ENCODE measurements around the gene PDK2. TPM values are rescaled to one million over a fixed set of nuclear protein-coding genes. Genes with fewer than 3 reads are reported as not detected.

Gene PDK2
- total RNA-seq, 1 donor from 2014 or later: 13.3 TPM

DNA sequence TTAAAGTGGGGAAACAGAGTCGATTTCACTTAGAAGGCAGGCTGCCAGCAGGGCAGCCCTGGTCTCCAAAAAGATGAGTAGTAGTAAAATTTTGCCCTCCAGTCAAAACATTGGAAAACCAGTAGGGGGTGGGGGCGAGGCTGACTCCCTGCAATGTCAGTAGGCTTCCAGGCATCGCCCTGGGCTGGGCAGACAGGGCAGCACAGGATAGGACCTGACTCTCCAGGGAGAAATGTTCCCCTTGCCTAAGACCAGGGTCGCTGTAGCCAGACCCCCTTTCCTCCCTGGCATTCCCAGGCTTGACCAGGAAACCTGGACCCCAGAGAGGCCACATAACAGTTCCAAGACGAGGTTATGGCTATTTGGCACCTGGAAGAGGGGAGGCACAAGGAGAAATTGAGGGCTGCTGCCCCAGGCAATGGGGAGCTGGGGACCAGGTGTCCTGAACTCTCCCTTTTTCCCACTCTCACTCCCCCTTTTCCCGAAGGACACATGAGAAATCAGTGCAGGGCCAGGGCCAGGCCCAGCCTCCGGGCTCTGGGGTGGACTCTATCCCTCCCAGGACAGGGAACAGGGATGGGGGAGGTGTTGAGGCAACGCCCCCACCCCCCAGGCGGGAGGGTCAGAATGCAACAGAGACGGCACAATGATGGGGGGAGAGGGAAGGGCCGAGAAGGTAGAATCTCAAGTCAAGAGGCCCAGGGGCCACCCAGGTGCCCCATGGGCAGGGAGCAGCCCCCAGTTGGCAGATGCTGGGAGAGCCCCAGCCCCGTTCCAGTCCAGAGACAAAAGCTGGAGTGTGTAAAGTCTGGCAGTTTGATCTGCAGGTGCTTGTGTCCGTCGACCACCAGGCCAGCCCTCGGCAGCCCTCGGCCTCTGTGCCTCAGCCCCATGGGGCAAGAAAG, 39.3 kb downstream of the PDK2 start:
- DNase-seq (ENCODE audit: low read depth in 2 of 2): no peak

DNA sequence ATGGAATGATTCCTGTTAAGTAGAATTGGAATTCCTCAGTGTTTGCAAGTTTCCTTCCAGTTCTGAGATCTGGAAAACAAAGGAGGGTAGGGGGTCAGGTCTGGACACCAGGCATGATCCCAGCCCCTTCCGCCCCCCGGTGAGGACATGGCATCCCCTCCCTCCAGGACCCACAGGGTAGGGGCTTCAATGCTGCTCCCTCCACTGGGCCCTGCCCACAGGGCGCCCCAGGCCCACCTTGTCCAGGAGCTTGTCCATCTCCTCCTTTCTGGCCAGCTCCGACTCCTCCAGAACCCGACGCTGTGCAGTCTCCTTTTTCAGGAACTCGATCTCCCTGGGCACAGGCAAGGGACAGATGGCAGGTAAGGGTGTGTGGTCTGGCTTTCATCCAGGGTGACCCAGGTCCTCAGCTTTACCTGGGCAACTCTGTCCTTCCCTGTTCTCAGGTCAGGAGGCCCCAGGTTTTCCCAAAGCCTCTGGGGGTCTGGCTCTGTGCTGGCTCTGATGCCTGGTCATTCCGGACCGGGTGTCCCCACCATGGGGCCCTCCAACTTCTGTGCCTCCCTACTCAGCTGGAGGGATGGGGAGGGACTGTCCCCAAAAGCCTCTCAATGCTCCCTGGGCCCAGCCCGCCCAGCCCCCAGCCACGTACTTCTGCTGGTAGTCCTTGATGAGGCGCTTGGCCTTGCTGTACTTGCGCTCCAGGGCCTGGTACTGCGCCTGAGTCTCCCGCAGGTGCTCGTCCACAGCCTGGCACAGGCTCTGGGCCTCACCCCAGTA, 40.4 kb downstream of the PDK2 start:
- DNase-seq (ENCODE audit: low read depth in 2 of 2): no peak

DNA sequence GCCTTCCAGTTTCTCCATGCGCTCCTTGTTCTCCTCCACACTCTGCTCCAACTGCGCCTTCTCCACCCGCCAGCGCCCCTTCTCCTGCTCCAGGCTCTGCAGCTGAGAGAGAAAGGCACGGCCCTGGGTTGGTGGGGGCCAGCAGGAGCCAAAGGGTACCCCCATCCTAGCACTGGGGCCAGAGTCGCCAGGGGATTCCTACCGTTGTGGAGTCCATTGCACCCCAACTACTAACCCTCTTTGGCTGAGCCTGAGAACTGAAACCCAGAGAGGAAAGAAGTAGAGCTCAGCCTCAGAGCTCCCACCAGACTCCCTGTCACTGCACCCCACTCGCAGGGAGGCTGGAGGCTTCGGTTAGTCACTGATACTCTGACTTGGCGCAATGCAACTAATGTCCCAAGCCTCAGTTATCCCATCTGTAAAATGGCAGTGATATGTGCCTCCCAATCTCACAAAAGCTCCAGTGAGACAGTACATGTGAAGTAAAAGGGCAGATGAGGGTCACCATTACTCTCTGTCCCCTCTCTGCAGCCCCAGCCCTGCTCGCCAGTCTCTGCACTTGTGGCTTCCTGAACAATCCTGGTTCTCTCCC, 41.0 kb downstream of the PDK2 start:
- DNase-seq (ENCODE audit: low read depth in 2 of 2): no peak

DNA sequence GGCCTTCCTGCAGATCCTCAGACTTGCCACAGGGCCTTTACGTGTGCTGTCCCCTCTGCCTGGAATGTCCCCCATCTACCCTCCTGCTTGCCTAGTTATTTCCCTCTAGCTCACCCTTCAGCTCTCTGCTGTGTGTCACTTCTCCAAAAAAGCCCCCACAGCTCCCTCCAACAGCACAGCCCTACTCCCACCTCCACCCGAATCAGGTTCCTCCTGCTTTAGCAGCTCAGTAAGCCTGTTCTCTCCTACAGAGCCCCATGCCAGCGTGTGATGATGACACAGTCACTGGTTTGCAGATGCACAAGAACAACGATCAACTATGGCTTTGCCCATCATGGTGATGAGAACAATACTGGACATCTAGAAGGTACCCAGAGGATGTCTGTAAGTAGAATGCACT, 41.9 kb downstream of the PDK2 start:
- no peak for DNase-seq (ENCODE audit: low read depth in 2 of 2)

DNA sequence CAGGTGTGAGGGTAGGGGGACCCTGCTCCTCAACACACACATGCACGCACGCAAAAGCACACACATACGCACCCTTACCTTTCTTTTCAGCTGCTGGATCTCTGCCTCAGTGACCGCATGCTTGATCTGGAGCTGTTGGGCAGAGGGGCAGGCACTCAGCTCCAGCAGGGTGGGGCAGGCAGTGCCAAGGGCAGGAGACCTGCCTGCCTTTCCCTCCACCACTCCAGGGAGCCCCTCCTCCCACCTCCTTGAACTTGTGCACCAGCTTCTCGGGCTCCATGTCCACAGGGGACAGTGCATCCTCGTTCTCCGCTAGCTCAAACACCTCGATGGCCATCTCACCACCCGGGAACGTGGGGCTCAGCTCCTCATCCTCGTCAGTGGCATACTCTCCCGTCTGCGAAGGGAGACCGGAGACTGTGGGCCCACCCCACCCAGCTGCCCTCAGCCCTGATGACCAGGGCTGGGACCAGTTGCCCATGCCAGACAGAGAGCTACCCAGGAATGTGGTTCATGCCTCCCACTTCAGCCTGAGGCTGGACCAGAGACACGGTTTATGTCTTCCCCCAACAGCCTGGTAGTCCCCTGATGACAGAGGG, 44.1 kb downstream of the PDK2 start:
- no peak for DNase-seq (ENCODE audit: low read depth in 2 of 2)

DNA sequence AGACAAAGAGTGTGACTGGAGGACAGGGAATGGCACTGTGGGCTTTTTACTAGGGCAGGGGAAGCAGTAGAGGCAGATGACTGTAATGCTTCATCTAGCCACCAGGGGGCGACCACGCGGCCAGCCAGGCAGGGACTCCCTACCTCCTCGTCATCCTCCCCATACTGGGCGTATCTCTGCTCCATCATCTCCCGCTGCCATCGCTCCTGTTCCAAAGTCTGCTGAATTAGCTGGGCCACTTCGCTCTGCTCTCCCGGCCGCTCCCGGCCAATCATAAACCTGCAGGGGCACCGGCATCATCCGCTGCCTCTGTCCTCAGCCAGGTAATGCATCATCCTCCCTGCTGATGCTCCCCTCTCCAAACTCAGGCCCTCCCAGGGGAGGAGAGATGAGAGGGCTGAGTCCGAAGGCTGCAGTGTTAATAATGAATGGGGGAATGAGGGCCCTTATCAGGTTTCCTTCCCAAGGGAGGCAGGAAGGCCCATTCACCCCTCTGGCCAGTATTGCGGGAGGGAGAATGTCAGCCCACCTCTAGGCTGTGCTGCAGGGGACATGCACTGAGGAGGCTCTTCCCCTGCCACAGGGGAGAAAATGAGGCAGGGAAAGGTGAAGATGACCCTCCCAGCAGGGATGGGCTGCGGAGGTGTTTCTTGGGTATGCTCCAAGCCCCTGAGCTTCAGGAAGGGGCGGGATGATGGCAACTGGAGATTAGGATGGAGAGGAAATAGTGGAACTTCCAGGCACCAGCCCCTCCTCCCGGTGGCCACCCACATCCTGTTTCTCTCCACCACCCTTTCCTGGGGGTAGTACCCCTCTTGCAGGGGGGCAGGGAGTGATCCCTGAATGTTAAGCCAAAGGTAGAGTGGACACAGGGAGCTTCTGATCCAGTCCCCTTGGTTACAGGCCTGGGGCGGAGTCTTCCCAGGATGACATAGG, 45.1 kb downstream of the PDK2 start:
- DNase-seq (ENCODE audit: low read depth in 2 of 2): peak; percentile 86 to 90

DNA sequence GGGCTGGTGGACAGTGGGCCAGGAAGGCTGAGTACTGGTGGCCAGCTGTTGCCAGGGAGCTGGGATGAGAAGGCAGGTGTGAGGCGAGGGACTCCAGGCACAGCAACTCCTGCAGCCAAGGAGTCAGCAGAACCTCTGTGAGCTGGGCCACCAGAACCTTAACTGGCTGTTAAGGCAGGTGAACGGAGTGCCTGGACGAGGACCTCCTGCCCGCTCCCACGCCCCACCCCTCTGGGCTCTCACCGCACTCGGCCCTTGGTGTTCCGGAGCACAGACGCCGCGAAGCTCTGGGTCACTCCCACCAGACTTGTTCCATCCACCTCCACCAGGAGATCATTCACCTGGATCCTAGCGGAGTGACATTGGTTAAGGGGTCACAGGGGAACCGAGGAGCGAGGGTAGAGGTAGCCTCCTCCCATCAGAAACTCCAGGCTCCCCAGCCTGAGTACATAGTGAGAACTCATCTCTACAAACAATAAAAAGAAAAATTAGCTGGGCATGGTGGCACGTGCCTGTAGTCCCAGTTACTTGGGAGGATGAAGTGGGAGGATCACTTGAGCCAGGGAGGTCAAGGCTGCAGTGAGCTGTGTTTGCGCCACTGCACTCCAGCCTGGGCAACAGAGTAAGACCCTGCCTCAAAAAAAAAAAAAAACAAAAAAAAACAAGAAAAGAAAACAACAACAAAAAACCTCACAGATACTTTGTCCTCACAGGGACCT, 46.0 kb downstream of the PDK2 start:
- no peak for DNase-seq (ENCODE audit: low read depth in 2 of 2)

DNA sequence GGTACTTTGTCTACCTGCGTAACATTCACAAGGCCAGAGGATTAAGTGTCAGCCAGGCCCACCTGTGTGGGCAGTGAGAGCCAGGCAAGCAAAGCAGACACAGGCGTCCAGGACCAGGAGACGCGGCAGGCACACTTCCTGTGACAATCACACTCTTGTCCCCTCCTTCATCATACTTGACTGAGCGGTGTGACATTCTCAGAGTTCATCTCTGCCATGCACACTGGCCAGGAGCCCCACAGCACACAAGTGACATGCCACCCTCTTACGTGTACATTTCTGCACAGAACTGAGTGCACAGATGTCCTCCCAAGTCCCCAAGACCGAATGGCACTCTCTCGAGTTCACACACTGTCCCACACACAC, 46.6 kb downstream of the PDK2 start:
- no peak for DNase-seq (ENCODE audit: low read depth in 2 of 2)

DNA sequence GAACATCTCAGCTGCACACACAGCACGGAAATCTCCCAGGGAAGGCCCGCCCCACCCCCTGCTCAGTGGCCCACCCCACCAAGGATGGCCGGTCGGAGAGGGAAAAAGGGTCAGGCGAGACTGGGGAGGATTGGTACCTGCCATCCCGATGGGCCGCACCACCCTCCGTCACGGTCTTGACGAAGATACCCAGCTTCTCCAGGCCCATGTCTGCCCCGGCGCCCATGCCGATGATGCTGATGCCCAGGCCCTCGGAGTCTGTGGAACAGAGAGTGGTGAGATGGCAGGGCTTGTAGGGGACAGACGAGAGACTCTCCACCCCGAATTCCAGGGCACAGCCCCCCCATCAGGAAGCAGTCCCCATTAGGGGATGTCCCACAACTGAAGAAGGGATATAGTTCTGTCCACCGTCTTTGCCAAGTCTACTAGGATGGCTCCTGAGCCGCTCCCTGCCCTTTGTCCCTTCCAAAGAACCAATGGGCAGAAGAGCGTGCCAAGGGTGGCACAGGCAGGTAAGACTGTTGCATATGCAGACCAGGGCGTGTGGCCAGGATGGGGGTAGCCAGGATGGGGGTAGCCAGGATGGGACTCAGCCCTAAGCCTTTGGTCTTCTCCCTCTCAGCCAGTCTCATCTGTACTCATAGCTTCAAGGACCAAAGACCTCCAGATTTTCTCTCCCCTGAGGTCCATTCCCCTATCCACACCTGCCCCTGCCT, 48.5 kb downstream of the PDK2 start:
- no peak for DNase-seq (ENCODE audit: low read depth in 2 of 2)

DNA sequence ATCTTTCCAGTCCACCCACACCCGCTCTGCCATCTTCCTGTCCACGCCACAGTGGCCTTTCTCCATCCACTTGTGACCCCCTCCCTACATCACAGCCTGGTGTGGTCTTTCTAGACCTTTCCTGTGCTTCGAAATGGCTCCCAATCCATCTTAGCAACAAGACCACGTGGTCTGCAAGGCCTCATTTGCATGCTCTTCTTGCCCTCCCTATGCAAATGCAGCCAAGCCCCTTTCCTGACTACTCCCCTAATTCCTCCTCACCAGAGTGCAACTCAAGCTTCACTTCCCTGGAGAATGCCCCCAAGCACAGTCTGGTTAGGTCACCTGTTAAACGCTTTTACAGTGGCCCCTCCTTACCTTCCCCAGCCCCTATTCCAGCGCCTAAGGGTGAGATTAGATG, 49.2 kb downstream of the PDK2 start:
- no peak for DNase-seq (ENCODE audit: low read depth in 2 of 2)

DNA sequence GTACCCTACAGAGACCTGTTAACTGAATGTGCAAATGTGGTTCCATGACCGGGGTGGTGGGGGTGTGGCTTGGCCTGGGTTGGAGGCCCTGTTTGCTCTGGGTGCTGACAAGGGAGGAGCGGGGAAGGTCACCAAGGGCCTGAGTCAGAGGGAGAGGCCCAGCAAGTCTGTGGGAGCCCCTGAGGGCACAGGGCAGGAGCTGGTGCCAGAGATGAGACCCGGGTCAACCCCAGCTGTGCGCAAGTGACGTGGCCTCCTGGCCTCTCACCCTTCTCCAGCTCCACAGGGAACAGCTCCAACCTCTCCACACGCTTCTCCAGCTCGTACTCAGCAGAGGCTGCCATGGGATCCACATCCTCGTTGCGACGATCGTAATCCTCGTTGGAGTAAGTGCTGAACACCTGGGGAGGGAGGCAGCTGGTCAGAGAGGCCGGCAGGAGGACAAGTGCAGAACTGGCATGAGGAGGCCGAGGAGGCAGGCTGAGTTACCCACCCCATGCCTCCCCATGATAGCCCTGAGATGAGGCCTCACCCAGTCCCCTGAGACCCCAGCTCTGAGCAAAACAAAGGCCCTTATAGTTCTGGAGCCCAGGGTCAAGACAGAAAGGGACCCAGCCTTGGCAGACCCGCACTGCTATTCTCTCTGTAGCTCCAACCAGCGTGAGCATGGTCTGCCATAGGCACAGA, 49.8 kb downstream of the PDK2 start:
- DNase-seq (ENCODE audit: low read depth in 2 of 2): no peak

DNA sequence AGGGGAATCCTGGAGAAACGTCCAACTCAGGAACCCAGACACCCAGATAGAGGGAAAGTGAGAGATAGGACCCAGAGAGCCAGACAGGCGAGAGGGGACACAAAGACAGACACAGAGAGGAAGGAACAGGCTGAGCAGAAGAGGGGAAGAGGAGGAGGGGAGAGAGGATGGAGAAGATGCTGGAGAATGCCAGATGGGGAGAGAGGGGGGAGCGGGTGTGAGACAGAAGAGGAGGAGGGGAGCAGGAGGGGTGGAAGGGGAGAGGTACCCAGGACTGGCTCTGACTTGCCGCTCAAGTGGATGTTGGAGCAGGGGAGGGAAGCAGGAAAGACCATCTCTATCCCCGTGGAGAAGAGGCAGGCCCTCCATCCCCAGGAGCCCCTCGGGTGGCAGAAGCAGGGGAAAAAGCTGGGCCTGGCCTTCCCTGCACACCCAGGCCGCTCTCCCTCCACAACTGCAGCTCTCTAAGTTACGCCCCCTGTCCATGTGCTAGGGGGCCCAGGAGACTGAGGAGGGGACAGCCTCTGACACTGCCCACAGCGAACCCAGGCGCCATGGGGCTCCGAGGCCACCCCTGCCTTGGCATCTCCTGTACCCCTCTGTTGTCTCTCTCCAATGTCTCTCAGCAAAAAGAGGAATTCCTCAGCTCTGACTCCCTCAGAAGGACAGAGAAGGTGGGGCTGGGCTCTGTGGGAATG, 50.5 kb downstream of the PDK2 start:
- no peak for DNase-seq (ENCODE audit: low read depth in 2 of 2)

DNA sequence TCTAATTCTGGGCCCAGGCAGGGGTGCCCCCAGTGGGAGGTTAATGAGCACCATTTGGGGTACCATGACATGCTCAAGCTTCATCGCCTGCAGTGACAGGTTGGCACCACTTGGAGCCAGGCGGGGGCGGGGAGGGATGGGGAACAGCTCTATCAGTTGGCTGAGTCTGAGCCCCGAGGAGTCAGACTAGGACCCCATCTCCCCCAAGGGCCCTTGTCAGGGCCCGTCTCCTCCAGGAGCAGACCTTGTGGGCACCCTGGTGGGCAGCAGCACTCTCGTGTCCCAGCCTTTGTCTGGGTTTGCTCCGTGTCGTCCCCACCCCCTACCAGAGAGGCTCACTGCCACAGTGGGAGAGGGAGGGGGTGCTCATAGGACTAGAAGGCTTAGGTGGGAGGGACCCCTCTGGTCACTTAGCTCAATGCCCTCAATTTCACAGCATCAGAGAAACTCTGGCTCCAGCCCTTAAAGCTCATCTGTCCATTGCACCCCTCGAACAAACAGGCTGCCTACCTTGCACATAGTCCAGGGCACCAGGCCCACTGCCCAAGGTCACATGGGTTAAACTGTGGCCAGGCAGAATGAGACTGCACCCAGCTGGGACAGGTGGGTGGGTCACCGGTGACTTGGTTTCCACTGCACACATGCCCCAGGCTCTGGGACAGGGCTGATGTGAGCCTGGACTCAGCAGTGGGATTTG, 51.2 kb downstream of the PDK2 start:
- DNase-seq (ENCODE audit: low read depth in 2 of 2): no peak

DNA sequence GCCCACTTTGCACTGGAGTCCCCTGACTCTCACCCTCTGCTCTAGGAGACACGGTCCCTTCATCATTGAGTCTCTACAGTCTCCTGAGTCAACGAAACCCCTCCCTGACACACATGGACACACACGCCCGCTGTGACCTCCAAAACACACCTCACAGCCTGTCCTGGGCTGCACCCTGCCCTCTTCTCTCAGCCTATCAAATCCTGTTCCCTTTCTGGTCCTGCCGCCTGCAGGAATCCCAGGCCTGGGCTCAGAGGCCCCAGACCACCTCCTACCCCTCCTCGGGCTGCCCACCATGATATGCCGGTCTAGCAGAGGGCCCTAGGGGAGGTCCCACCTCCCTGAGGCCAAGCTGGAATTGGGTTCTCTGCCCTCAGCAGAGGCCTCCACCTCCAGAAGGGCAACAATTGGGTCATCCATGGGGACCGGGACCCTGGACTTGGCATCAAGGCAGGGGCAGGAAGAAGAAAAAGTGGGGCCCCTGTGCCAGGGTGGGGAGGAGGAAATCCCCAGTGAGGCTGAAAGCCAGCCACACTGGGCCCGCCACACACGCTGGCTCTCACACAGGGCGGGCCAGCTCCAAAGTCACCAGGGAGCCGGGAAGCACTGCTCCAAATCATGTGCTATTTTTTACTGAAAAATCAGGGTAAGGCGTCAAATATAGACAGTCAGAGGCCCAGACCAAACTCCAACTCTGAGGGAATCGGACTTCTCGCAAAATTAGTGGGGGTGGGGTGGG, 51.9 kb downstream of the PDK2 start:
- DNase-seq (ENCODE audit: low read depth in 2 of 2): no peak

DNA sequence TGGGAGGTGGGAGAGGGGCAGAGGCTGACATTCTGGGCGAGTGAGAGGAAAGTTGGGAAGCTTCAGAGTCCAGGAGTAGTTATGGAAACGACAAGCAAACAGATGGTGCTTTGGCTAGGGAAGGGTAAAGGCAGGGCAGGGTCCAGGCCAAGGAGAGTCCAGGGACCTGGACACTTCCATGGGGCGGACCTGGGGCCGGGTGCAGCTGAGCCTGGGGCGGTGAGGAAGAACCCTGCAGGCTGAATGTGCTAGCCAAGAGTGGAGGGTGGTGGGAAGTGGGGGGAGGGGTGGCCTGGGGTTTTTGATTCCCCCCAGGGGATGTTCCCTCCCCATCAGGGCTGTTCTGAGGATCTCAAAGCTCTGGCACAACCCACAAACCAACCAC, 52.7 kb downstream of the PDK2 start:
- peak; percentile 35 to 52 for DNase-seq (ENCODE audit: low read depth in 2 of 2)

DNA sequence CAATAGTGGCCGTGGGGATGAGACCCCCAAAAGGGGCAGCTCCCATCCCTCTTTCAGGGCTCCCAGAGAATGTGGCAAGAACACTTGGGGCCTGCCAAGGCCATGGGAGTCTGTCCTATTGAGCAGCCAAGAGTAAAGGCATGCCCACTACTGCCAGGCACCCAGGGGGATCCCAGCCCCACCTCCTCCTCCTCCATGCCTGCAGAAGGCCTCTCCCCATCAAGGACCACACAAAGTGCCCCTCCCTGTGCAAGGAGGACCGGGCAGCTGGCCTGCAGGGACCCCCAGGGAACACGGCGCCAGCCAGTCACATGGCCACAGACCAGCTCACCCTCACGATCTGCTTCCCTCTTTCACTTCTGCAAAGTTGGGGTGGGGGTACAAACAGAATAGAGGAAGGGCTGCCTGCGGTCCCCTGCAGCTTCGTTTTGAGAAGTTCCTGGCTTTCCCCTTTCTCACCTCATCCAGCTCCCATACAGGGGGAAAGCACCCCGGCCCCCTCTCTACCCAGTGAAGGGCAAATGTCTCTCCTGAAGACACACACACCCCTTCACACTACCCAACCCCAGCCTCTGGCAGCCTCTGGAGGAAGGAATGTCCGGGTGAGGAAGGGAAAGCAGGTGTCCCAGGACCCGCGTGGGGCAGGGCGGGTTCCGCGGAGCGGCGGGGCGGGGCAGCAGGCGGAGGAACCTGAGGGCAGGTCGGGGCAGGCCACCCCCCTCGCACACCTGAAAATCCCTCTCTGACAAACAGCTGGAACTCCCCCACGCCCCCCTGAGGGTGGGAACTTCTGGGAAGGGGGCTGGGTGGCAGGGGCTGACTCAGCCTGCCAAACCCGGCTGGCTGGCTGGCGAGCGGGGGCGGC, 53.3 kb downstream of the PDK2 start:
- no peak for DNase-seq (ENCODE audit: low read depth in 2 of 2)
